OCI-LY1 (cell line): ENCODE data around the gene AQP11.

Experiments
- H2AFZ ChIP-seq: fragments of 200-600 bp; sonication (generic), shearing (Covaris generic); 2 replicates; pipeline ENCODE4 v1.6.0; 2014; ENCODE audit warnings: antibody characterized with exemption, mild to moderate bottlenecking, low read length
- H3F3A ChIP-seq: fragments of 200-600 bp; sonication (generic), shearing (Covaris generic); 2 replicates; pipeline ENCODE4 v1.6.0; 2014; ENCODE audit warnings: mild to moderate bottlenecking, antibody characterized with exemption, low read length, moderate library complexity; ENCODE audit not compliant: insufficient read depth
- H3K27ac ChIP-seq: fragments of 200-600 bp; sonication (generic); 2 replicates; pipeline ENCODE4 v1.5.1; 2014; ENCODE audit warnings: low read length, mixed run types, mild to moderate bottlenecking, low read depth; ENCODE audit not compliant: poor library complexity, severe bottlenecking
- H3K27me3 ChIP-seq: fragments of 200-600 bp; sonication (generic); 2 replicates; pipeline ENCODE4 v1.6.0; 2014; ENCODE audit warnings: antibody characterized with exemption, mild to moderate bottlenecking, low read length, moderate library complexity; ENCODE audit not compliant: insufficient read depth
- H3K36me3 ChIP-seq: fragments of 200-600 bp; sonication (generic); 2 replicates; pipeline ENCODE4 v1.6.1; 2014; ENCODE audit warnings: mild to moderate bottlenecking, antibody characterized with exemption, low read length, moderate library complexity, mixed read lengths; ENCODE audit not compliant: insufficient read depth
- H3K4me1 ChIP-seq: fragments of 200-600 bp; sonication (generic); 2 replicates; pipeline ENCODE4 v1.5.1; 2014; ENCODE audit warnings: mild to moderate bottlenecking, low read length, moderate library complexity; ENCODE audit not compliant: insufficient read depth, severe bottlenecking
- H3K4me2 ChIP-seq: fragments of 200-600 bp; sonication (generic), shearing (Covaris generic); 2 replicates; pipeline ENCODE4 v1.6.1; 2014; ENCODE audit warnings: low read length
- H3K4me3 ChIP-seq: fragments of 200-600 bp; sonication (generic); 2 replicates; pipeline ENCODE4 v1.5.1; 2014; ENCODE audit warnings: low read length, low read depth, mild to moderate bottlenecking, mixed read lengths; ENCODE audit not compliant: poor library complexity, severe bottlenecking
- H3K79me2 ChIP-seq: fragments of 200-600 bp; shearing (Covaris generic); 2 replicates; pipeline ENCODE4 v1.6.1; 2016; ENCODE audit warnings: mixed run types, low read length, mixed read lengths; ENCODE audit not compliant: insufficient read depth
- H3K9ac ChIP-seq: fragments of 200-600 bp; sonication (generic), shearing (Covaris generic); 2 replicates; pipeline ENCODE4 v1.6.1; 2014; ENCODE audit warnings: mild to moderate bottlenecking, low read length, mixed read lengths
- H3K9me2 ChIP-seq: fragments of 200-600 bp; sonication (generic), shearing (Covaris generic); 2 replicates; pipeline ENCODE4 v1.6.1; 2014; ENCODE audit warnings: low read depth, mild to moderate bottlenecking, low read length, mixed read lengths
- H3K9me3 ChIP-seq: fragments of 200-600 bp; shearing (Covaris generic); 2 replicates; pipeline ENCODE4 v1.6.1; 2014; ENCODE audit warnings: low read length, mixed read lengths
- H4K20me1 ChIP-seq: fragments of 200-600 bp; sonication (generic), shearing (Covaris generic); 2 replicates; pipeline ENCODE4 v1.6.0; 2016; ENCODE audit warnings: mild to moderate bottlenecking, low read length; ENCODE audit not compliant: insufficient read depth
- EZH2 ChIP-seq: fragments of 200-600 bp; sonication (generic), shearing (Covaris generic); IDR thresholded peaks from 2 replicates; pipeline ENCODE4 v1.8.0; 2017; ENCODE audit warnings: borderline replicate concordance, mixed run types, mild to moderate bottlenecking, antibody characterized with exemption, low read length, moderate library complexity, mixed read lengths
- TF ChIP-seq, protein P1 (sequence below): fragments of 200-600 bp; sonication (generic), shearing (Covaris generic); IDR thresholded peaks from 2 replicates; pipeline ENCODE4 v1.5.1; 2017; ENCODE audit warnings: mild to moderate bottlenecking, antibody characterized with exemption, low read length, moderate library complexity, mixed read lengths

AQP11 gene

DNA sequence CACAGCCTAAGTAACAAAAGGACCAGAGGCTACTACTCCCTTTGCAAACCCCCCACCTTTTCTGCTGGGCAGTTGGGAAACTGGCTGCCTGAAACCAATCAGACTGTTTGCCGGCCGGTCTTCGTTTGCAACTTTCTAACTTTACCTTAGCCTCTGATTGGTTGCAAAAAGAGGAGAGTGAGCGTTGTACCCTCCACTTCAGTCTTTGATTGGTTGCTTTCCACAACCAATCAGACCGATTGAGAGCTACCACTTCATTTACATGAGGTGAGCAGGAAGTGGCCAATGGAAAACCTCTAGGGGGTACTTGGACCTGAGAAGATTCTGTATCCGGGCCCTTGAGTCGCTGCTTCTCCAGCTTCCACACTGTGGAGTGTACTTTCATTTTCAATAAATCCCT, 66.6 kb downstream of the AQP11 start:
- H3K4me3 ChIP-seq, result no peak overlapping the region
- no peak overlapping the region for H3K27ac ChIP-seq
- peaks cover 15% of the 10 kb centered on the region for H3K4me1 ChIP-seq
- no peaks in the 10 kb centered on the region for H3K9me3 ChIP-seq
- H2AFZ ChIP-seq, result no peak overlapping the region
- H3K36me3 ChIP-seq, result no peaks in the 10 kb centered on the region
- TF ChIP-seq, protein P1, sequence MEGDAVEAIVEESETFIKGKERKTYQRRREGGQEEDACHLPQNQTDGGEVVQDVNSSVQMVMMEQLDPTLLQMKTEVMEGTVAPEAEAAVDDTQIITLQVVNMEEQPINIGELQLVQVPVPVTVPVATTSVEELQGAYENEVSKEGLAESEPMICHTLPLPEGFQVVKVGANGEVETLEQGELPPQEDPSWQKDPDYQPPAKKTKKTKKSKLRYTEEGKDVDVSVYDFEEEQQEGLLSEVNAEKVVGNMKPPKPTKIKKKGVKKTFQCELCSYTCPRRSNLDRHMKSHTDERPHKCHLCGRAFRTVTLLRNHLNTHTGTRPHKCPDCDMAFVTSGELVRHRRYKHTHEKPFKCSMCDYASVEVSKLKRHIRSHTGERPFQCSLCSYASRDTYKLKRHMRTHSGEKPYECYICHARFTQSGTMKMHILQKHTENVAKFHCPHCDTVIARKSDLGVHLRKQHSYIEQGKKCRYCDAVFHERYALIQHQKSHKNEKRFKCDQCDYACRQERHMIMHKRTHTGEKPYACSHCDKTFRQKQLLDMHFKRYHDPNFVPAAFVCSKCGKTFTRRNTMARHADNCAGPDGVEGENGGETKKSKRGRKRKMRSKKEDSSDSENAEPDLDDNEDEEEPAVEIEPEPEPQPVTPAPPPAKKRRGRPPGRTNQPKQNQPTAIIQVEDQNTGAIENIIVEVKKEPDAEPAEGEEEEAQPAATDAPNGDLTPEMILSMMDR, result no peak
- no peak for TF ChIP-seq EZH2
- H3K9ac ChIP-seq, result no peak overlapping the region
- no peaks in the 10 kb centered on the region for H3K9me2 ChIP-seq
- H4K20me1 ChIP-seq, result no peaks in the 10 kb centered on the region
- H3F3A ChIP-seq, result no peaks in the 10 kb centered on the region
- no peaks in the 10 kb centered on the region for H3K79me2 ChIP-seq
- no peak overlapping the region for H3K4me2 ChIP-seq
- no peaks in the 10 kb centered on the region for H3K27me3 ChIP-seq

DNA sequence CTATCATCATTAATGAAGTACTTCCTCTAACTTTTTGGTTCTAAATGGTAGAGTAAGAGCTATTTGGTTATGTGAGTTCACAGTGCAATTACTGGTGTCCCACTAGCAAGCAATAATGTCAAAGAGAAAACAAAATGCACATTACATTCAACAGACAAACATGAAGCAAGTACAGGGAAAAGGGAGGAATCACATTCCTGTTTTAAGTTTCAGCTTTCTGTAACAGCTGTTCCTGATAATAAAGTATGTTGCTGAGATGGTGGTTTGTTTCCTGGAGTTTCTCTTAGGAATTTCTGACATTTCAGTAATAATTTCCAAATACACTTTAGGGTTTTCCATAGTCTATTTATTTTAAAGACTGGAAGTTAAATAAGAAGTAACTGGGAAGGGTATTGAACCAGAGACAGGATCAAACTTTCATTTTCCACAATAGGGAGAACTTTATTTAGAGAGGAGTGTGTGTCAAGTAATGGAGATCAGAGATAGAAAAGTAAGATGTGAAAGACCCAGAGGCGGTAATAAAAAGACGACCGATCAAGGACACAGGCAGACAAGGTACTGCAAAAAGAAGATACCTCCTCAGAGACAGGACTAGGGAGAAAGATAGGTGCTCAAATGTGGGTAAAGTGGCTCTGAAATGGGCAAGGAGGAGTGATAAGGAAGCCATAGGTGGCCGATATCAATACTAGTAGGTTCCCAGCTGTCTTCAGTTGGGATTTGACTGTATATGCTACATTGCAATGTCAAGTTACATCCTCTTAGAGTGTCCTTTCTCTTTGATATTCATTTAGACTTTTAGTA, 68.7 kb downstream of the AQP11 start:
- H3K27ac ChIP-seq, result no peak overlapping the region
- no peak overlapping the region for H3K4me2 ChIP-seq
- no peak overlapping the region for H3K9ac ChIP-seq
- no peaks in the 10 kb centered on the region for H3K9me2 ChIP-seq
- TF ChIP-seq EZH2, result no peak
- TF ChIP-seq, protein P1, result no peak
- no peaks in the 10 kb centered on the region for H3K79me2 ChIP-seq
- H3K9me3 ChIP-seq, result no peaks in the 10 kb centered on the region
- H3F3A ChIP-seq, result no peaks in the 10 kb centered on the region
- no peaks in the 10 kb centered on the region for H3K36me3 ChIP-seq
- no peaks in the 10 kb centered on the region for H3K27me3 ChIP-seq
- H2AFZ ChIP-seq, result no peak overlapping the region
- no peak overlapping the region for H3K4me3 ChIP-seq
- no peaks in the 10 kb centered on the region for H4K20me1 ChIP-seq
- H3K4me1 ChIP-seq, result peaks cover 24% of the 10 kb centered on the region
